ENCODE measurements around the gene ITGB1.

GRCh38 chr10:32946108-32946507 is 11.9 kb downstream of the ITGB1 start:
- TF ChIP-seq CTCF (IDR thresholded peaks at IDR 0.05; ENCODE audit: low read depth, low read length, poor library complexity, severe bottlenecking) (no peak), EZH2phosphoT487 (IDR thresholded peaks at IDR 0.05; ENCODE audit: borderline replicate concordance, low read length) (no peak)

Measured in DOHH2 (cell line).